AG04450 (cell line): Measurements from ENCODE around the gene ZNF189. TPM values are rescaled to one million over a fixed set of nuclear protein-coding genes. Genes with fewer than 3 reads are reported as not detected.

Experiments
- CTCF ChIA-PET: fragments of 300-600, 350-600 bp; formaldehyde crosslinking; extraction: SDS; loops from one replicate; lab custom pipeline; 2022; ENCODE audit warnings: antibody characterized with exemption, inconsistent platforms; lab: Charles Lee
- POLR2A ChIA-PET: fragments of 350-600 bp; formaldehyde crosslinking; extraction: SDS; loops from one replicate; lab custom pipeline; 2021; ENCODE audit warnings: antibody characterized with exemption, inconsistent platforms; lab: Yijun Ruan, JAX
- DNase-seq: peaks from one replicate; pipeline ENCODE4 v3.0.0-alpha.2; 2011; ENCODE audit warnings: low read depth, low spot score
- H3K27ac ChIP-seq: one replicate; pipeline ENCODE4 v1.5.1; 2012; ENCODE audit warnings: low read depth, low read length, control low read depth
- H3K27me3 ChIP-seq: one replicate; pipeline ENCODE4 v1.6.0; 2012; ENCODE audit warnings: low read length; ENCODE audit not compliant: control insufficient read depth, insufficient read depth
- H3K4me3 ChIP-seq: 2 replicates; pipeline ENCODE4 v1.5.1; 2011; ENCODE audit warnings: mild to moderate bottlenecking, low read depth, low read length, control low read depth
- H3K9me3 ChIP-seq: 2 replicates; pipeline ENCODE4 v1.5.1; 2012; ENCODE audit warnings: low read length; ENCODE audit not compliant: control insufficient read depth, insufficient read depth
- polyA plus RNA-seq: library from polyadenylated mRNA; depleted of rRNA; stranded (reverse); fragments of >200 nt; gene quantifications from 2 replicates; pipeline ENCODE4 v1.2.3, GENCODE V29; 2011
- TF ChIP-seq, protein P1 (sequence below): IDR thresholded peaks from 2 replicates; pipeline ENCODE4 v1.5.1; 2011; ENCODE audit warnings: low read depth, low read length, control low read depth, inconsistent platforms

The ZNF189 gene
- polyA plus RNA-seq, 1 experiment: 13.2 TPM

GRCh38 chr9:101408374-101409078, 9.9 kb downstream of the ZNF189 start:
- ChIA-PET POLR2A (no interaction called here), CTCF (interaction anchor here (1.1 kb wide), 2 partner anchors 8 to 41 kb away, joined by 3 read pairs; no protein-coding TSS in a partner anchor)
- Histone ChIP-seq H3K27ac (no peak overlapping the region), H3K27me3 (no peaks in the 10 kb centered on the region), H3K9me3 (peaks cover 16% of the 10 kb centered on the region), H3K4me3 (no peak overlapping the region)
- TF ChIP-seq, protein P1, sequence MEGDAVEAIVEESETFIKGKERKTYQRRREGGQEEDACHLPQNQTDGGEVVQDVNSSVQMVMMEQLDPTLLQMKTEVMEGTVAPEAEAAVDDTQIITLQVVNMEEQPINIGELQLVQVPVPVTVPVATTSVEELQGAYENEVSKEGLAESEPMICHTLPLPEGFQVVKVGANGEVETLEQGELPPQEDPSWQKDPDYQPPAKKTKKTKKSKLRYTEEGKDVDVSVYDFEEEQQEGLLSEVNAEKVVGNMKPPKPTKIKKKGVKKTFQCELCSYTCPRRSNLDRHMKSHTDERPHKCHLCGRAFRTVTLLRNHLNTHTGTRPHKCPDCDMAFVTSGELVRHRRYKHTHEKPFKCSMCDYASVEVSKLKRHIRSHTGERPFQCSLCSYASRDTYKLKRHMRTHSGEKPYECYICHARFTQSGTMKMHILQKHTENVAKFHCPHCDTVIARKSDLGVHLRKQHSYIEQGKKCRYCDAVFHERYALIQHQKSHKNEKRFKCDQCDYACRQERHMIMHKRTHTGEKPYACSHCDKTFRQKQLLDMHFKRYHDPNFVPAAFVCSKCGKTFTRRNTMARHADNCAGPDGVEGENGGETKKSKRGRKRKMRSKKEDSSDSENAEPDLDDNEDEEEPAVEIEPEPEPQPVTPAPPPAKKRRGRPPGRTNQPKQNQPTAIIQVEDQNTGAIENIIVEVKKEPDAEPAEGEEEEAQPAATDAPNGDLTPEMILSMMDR: no peak
- no peak for DNase-seq

- no peaks in the 10 kb centered on the region for H3K27me3 ChIP-seq
- TF ChIP-seq, protein P1: no peak
- DNase-seq: no peak
- H3K4me3 ChIP-seq: no peak overlapping the region
- ChIA-PET CTCF (interaction anchor here (1.1 kb wide), 2 partner anchors 8 to 40 kb away, joined by 3 read pairs; no protein-coding TSS in a partner anchor), POLR2A (no interaction called here)
- no peak overlapping the region for H3K27ac ChIP-seq
- H3K9me3 ChIP-seq: peaks cover 18% of the 10 kb centered on the region
Observed at GRCh38 chr9:101409079-101409477, 10.4 kb downstream of the ZNF189 start.

DNA sequence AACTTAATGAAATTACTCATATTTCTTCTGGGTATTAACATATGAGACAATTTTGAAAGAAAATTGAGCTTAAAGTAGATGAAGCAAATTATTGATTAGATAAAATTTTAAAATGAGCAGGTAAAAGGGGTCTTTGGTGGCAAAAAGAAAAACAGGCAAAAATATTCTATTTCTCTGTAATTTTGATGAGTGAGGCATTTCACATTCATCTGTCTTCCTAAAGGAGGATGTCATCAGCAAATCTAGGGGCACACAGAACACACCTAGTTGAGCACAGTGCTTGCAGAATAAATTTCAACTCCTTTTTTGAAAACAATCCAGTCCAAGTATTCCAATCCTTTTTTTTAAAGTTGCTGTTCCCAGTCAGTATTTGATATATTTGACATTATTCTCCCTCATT, 16.2 kb downstream of the ZNF189 start:
- TF ChIP-seq, protein P1: no peak
- DNase-seq: no peak
- Histone ChIP-seq H3K27ac (no peak overlapping the region), H3K27me3 (no peaks in the 10 kb centered on the region), H3K4me3 (no peak overlapping the region), H3K9me3 (peaks cover 4% of the 10 kb centered on the region; the same call in 1 of the 2 replicates)
- POLR2A ChIA-PET: no interaction called here
- CTCF ChIA-PET: interaction anchor here (1.1 kb wide), 1 partner anchor 15 kb away, joined by 3 read pairs; no protein-coding TSS in a partner anchor

- ChIA-PET CTCF (no interaction called here), POLR2A (no interaction called here)
- no peak overlapping the region for H3K27ac ChIP-seq
- H3K4me3 ChIP-seq: no peak overlapping the region
- H3K27me3 ChIP-seq: no peaks in the 10 kb centered on the region
- TF ChIP-seq, protein P1: no peak
- H3K9me3 ChIP-seq: peaks cover 4% of the 10 kb centered on the region; the same call in 1 of the 2 replicates
- no peak for DNase-seq
Observed at GRCh38 chr9:101415578-101415977, 16.9 kb downstream of the ZNF189 start.

GRCh38 chr9:101417389-101417788, 18.7 kb downstream of the ZNF189 start:
- Histone ChIP-seq H3K27ac (no peak overlapping the region), H3K27me3 (no peaks in the 10 kb centered on the region), H3K4me3 (no peak overlapping the region), H3K9me3 (peaks cover 2% of the 10 kb centered on the region; the same call in 1 of the 2 replicates)
- DNase-seq: no peak
- POLR2A ChIA-PET: no interaction called here
- TF ChIP-seq, protein P1: no peak
- CTCF ChIA-PET: no interaction called here
